GM19351 (cell line): ENCODE measurements around the gene FBXO3.
A peak's percentile ranks its signal among the peaks of the same experiment; 100 is the strongest.
"Not testable (repeated sequence)": the region's sequence is repeated elsewhere in the genome, so short reads cannot be mapped to it uniquely, and the experiment has no call there.

Source experiments
- ATAC-seq: cut with Tn5 transposase; IDR thresholded peaks from one replicate; pipeline ENCODE4 v1.9.1; 2021; ENCODE audit warnings: mild to moderate bottlenecking, moderate library complexity; ENCODE audit not compliant: unreplicated experiment

The FBXO3 gene

DNA sequence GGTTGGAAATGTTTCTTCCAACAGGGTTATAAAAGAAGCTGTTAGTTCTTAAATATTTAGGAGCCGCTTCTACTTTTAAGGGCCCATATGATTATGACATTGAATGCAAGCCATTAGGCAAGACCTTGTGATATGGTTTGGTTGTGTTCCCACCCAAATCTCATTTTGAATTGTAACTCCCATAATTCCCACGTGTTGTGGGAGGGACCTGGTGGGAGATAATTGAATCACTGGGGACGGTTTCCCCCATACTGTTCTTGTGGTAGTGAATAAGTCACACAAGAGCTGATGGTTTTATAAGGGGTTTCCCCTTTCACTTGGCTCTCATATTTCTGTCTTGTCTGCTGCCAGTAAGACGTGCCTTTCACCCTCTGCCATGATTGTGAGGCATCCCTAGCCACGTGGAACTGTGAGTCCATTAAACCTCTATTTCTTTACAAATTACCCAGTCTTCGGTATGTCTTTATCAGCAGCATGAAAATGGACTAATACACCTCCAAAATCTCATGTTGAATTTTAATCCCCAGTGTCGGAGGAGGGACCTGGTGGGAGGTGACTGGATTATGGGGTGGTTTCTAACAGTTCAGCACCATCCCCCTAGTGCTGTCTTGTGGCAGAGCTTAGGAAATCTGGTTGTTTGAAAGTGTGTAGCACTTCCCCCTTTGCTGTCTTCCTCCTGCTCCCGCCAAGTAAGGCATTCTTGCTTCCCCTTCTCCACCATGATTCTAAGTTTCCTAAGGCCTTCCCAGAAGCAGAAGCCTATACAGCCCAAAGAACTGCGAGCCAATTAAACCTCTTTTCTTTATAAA is 42.4 kb downstream of the FBXO3 start:
- no peak for ATAC-seq

DNA sequence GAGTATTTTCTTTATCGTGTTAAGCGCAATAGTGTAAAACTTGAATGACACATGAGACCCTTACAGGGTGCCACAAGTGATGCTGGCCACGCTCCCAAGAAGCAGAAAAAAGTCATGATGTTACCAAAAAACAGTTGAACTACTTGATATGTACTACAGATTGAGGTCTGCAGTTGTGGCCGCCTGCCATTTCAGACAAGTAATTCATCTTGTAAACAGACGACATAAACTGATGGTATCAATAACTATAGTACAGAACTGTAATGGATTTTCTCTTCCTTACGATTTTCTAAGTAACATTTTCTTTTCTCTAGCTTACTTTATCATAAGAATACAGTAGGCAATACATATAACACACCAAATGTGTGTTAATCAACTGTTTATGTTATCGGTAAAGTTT is 43.6 kb downstream of the FBXO3 start:
- ATAC-seq: no peak

DNA sequence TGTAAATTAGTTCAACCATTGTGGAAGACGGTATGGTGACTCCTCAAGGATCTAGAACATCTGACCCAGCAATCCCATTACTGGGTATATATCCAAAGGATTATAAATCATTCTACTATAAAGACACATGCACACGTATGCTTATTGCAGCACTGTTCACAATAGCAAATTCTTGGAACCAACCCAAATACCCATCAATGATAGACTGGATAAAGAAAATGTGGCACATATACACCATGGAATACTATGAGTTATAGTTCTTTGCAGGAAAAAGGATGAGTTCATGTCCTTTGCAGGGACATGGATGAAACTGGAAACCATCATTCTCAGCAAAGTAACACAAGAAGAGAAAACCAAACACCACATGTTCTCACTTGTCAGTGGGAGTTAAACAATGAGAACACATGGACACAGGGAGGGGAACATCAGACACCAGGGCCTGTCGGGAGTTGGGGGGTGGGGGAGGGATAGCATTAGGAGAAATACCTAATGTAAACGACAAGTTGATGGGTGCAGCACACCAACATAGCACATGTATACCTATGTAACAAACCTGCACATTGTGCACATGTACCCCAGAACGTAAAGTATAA is 45.2 kb downstream of the FBXO3 start:
- not testable (repeated sequence) for ATAC-seq

DNA sequence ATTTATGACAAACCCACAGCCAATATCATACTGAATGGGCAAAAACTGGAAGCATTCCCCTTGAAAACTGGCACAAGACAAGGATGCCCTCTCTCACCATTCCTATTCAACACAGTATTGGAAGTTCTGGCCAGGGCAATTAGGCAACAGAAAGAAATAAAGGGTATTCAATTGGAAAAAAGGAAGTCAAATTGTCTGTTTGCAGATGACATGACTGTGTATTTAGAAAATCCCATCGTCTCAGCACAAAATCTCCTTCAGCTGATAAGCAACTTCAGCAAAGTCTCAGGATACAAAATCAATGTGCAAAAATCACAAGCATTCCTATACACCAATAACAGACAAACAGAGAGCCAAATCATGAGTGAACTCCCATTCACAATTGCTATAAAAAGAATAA is 46.8 kb downstream of the FBXO3 start:
- not testable (repeated sequence) for ATAC-seq

DNA sequence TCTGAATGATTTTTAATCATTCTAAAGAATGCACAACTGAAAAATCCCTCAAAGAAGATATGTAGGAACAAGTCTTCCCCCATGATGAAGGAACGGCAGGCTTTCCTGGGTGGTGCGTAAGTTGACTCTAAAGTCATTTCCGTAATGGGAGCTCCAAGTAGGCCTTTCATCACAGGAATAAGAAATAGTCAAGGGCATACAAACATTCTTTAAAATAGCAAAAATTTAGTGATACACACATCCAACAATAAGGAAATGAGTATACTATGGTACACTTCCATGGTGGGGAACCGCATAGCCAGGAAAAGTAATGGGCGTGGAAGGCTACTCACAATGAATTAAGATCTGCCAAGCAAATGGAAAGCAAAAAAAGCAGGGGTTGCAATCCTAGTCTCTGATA is 48.8 kb downstream of the FBXO3 start:
- no peak for ATAC-seq

DNA sequence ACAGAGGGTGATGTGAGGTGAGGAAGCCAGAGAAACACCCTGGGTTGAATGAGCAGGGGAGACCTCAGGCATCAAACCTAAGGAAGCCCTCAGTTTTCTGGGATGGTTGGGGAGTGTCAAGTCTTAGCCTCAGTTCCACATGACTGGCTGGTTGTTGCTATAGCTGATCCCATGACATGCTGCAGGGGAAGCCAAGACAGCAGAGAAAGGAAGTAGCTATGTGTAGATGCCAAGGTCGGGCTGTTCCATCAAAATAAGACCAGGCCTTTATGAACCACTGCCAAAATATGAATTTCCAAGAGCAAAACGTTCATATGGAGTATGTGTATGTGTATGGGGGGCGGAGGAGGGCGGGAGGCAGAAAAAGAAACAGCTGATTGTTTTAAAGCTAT is 49.7 kb downstream of the FBXO3 start:
- ATAC-seq: no peak

DNA sequence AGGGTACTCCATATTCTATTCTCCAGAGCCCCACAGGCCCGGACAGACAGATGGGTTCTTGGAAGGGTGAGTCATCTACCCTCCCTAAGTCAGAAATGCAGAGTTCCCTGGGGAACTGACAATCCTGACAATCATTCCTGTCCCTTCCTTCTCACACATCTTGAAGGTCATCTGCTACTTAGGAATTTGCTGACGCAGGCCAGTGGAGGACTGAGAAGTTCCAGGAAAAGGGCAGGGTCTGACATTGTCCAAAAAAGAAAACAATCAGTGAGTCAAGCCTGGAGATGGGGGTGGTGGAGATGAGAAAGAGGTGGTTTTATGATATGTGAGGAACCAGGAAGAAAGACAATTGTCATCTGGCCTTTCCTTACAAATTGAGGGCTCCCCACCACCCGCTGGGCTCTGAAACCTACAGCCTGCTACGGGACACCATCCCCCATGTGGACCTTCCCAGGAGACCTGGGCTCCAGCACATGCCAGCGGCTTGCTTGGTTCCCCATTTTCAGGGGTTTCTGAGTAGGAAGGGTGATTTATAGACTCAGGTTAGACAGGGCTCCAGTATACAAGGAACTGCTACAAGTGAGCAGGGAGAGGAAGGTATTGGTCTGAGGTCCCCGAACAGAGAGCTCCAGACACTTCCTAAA is 51.0 kb downstream of the FBXO3 start:
- no peak for ATAC-seq

DNA sequence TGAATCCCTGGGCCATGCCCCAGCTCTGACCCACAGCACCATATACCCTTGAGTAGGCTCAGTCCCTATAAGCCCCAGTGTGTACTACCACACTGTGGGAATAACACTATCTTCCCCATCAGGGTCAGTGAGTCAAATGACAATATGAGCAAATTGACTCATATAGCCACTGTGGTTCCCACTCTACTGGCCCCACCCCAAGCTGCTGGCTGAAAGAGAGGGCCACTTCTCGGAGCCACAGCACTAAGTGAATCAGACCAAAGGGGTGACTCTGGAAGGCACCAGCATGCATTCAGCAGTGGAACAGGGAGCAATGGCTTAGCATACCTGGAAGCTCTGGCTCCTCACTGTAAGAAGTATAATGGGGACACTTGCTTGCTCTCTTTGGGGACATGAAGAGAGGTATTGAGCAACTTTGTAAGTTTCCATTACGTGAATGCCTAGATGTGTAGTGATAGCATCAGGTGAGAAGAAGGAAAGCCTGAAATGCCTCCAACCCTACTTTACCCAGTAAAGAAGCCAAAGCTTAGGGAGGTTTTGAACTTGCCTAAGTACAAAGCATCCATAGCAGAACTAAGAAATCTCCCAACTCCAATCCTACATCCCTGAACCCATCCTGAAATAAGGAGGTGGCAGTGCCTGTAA is 51.6 kb downstream of the FBXO3 start:
- peak; percentile 92 for ATAC-seq

DNA sequence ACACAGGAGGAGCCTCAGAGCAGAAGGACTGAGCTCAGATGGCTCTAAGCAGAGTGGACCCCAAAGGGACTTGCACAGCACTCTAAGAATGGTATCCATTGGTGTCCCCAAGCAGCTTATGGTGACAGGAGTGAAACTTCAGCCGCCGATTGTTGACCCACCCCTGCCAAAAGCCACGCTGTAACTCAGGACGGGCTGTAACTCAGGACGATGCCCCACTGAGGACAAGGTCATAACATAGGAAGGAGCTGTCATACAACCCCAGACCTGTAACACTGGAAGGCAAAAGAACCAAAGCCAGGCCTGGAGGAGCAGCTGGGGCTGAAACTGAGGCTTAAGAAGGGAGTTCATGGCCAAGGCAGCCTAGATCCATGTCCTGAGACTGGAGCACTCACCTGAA is 52.3 kb downstream of the FBXO3 start:
- no peak for ATAC-seq

DNA sequence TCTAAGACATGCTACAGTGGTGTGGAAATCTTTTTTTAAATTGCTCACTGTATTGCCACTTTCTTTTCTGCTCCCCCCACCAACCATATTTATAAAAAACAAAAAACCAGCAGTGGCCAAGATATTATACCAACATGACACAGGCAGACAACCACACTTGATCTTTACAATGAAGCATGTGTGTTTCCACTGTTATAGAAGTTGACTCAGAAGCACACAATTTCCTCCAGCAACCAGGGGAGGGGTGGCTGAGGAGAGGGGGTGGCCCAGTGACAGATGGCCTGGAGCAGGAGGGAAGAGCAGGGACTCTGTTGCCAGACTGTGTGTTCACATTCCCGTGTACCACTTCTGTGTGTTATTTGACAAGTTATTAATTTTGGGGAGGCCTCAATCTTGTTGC is 52.9 kb downstream of the FBXO3 start:
- ATAC-seq: no peak

DNA sequence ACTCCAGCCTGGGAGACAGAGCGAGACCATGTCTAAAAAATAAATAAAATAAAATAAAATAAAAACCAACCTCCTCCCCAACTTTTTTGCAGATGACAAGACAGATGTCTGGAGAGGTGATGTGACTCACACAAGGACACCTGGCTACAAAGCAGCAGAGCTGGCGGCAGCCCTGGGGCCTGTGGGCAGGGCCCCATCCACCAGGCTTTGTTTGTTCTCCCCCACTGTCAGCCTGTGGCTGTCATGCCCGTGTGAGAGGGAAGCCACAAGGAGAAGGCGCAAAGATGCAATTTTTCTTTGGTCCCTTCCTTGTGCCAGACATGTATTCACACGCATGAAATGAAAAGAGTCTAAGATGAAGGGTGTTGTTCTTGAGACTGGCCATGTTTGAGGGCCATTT is 54.7 kb downstream of the FBXO3 start:
- no peak for ATAC-seq

DNA sequence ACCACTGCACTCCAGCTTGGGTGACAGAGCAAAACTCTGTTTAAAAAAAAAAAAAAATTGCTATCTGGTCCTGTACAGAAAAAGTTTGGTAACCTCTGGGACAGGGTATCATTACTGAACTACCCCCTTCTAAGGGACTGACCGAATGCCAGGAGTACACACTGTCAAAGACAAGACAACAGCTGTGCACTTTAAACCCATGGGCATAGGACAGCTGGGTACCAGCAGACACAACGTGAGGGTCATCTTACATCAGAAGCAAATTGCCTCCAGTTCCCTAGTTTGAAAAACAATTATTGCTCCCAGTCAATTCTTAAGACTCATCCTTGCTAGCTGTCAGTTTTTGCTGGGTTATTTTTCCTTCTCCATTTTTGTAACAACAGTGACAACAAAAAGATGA is 55.9 kb downstream of the FBXO3 start:
- ATAC-seq: no peak

DNA sequence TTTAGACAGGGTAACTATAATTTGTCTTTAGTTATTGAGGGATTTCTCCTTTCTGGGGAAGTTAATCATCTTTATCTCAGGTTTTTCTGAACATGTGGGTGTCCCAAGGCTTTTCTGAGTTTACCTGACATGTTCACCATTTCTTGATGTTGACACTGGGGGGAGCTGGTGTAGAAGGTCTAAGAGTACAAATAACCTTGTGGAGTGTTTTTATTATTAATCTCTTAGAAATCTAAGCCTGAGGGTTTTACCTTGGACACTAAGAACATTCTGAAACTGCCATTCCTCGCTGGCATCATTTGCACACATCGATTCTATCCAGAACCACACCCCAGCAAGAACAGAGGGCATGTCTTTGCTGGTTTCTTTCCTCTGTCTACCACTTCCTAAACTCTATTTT is 58.1 kb downstream of the FBXO3 start:
- ATAC-seq: no peak

DNA sequence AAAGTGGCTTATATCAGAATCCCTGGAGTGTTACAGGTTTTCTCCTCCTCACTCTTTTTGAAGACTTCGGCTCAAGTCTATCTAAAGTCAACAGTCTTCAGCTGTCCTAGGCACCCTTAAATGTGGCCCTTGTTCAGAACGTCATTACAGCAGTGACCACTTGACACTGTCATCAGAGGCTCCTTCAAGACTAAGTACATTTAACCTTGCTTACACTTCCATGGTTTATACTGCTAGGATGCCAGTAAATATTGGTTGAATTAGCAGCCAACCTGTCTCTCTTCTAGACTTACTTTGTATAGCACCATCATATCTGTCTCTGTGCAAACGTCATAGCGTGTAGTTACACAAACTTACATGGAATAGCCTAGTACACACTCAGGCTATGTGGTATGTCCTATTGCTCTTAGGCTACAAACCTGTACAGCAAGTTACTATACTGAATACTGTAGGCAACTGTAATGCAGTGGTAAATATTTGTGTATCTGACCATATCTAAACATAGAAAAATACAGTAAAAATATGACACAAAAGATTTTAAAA is 60.4 kb downstream of the FBXO3 start:
- no peak for ATAC-seq

DNA sequence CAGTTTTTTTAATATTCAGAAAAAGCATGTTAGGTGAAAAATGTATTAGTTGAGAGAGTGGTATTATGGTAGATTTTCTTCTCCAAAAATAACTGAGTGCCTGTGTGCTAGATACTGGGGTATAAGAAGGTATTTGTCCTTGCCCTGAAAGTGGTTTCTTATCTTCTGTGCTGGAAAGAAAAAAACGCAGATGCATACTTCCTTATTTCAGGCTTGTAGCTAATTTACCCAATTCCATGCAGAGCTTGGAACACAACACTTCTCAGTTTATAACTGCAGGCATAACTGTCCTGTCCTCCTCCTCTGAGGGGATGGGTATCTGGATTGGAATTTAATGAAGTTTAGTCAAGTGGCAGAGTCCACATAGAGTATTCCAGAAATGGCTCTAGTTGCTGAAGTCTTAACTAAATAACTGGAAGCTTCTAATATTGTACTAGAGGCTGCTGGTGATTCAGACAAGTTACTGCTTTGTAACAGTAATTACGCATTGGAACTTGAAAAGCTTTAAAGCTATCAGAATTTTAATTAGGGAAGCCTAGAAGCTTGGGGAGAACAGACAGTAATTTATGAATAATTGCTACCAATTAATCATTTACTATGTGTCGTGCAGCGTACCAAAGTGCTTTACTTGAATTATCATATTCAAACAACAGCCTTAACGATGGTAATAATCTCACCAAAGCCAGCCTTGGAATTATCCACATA is 61.0 kb downstream of the FBXO3 start:
- ATAC-seq: no peak

DNA sequence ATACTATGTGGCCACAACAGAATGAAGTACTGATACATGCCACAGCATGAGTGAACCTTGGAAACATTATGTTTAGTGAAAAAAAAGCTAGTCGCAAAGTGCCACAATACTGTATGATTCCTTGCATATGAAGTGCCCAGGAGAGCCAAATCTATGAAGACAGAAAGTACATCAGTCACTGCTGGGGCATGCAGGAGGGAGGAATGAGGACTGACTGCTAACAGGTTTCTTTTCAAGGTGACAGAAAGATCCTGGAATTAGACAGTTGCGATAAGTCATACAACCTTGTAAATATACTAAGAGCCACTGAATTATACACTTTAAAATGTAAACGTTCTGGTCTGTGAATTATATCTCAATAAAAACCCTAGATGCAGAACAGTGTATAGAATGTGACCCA is 61.9 kb downstream of the FBXO3 start:
- no peak for ATAC-seq

DNA sequence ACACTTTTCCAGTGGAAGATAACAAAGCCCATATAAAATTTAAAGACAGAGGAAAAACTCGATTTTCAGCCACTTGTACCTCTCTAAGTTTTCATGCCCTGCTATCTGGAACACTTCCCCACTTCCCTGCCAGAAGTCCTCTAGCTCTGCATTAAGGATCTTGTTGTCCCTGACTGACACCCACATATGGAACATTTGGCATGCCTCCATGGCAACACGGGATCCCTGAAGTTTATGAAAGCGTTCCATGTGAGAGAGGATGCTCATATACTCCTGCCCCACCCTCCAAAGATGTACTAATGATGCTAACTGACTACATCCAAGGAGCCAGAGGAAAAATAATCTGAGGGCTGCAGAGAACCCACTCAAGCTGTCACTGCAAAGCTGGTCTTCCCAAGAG is 64.9 kb downstream of the FBXO3 start:
- ATAC-seq: no peak

DNA sequence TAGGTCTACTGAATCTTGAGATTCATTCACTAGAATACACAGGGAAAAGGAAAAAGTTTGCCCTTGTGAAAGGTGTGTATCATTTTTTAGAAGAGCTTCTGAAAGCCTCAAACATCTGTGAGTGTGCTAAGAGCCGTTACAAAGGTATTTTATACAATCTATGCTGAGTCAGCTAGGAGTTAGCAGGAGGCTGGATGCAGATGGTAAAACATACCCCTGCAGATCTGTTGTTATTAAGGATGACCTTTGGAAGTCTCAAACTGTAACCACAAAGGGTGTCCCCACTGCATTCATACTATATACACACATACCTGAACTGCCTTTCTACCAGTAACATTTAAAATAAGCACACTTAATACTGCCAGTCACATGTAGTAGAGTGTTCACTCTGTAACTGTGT is 65.3 kb downstream of the FBXO3 start:
- no peak for ATAC-seq

DNA sequence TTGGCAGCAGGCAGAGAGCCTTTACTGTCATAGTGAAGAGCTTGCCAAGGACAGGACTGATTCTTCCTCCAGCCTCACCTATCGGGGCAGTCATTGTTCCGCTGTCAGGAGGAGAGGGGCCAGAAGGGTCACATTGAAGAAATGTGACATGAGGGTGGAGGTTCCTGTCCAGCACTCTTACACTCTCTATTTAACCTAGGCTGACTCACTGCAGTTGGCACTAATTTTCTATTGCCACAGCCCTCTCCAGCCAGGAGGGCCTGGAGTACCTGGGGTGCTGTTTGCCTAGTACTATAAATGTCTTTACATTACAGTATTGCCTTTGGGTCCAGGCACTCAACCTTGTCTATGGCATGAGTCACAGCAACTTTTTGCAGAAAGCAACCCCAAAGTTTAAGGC is 66.5 kb downstream of the FBXO3 start:
- not testable (repeated sequence) for ATAC-seq

DNA sequence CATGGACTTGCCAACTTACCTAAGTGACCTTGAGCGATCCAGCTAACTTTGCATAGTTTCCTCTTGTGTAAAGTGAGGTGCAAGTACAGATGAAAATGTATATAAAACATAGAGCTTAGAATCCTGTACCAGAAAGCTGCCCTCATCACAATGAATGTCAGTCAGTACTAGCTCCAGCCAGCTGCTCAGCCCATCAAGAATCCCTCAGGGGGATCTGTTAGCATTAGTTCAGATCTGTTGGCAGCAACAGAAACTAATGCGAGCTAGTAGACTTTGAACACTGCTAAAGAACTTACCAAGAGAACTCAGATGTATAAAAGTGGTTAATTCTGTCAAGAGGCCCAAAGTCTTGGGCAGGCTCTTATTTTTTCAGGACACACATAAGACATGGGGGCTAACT is 67.4 kb downstream of the FBXO3 start:
- no peak for ATAC-seq

DNA sequence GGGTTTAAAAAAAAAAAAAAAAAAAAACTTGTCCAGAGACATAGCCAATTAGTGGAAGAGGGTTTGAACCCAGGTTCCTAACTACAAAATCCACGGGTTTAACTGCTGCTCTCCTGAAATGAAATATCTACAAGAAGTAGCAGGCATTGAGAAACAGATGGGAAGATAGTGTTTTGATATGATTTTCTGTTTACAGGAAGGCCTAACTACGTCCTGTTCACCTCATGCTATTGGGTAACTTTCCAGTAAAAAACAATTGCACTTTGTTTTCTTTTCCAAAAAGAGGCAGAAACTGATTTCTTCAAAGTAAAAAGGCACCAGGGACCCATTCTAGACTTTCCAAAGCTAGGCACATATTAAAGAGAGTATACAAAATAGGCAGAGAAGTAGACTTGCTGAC is 67.8 kb downstream of the FBXO3 start:
- no peak for ATAC-seq
